ENCODE results near the gene TMEM256. TPM values are rescaled to one million over a fixed set of nuclear protein-coding genes. Genes with fewer than 3 reads are reported as not detected.

TMEM256 gene
- total and polyA plus RNA-seq, 11 donors: 51.9 to 195 (median 69.8) TPM

- H3K4me1 ChIP-seq: no peaks in the 10 kb centered on the region
- intact Hi-C loops (cut with DNase I): no loop called here
- H3K9me3 ChIP-seq: no peaks in the 10 kb centered on the region
- DNase-seq (peak in 1 of 5 donors; percentile 45), ATAC-seq (no peak)
- 94 to 96% (median 95%) methylated on average over 30 to 54 of the region's 54 CpGs for WGBS, 4 donors
- H3K27me3 ChIP-seq: no peaks in the 10 kb centered on the region
- no peak for TF ChIP-seq POLR2A (IDR thresholded peaks at IDR 0.05)
- TF ChIP-seq, protein P1, sequence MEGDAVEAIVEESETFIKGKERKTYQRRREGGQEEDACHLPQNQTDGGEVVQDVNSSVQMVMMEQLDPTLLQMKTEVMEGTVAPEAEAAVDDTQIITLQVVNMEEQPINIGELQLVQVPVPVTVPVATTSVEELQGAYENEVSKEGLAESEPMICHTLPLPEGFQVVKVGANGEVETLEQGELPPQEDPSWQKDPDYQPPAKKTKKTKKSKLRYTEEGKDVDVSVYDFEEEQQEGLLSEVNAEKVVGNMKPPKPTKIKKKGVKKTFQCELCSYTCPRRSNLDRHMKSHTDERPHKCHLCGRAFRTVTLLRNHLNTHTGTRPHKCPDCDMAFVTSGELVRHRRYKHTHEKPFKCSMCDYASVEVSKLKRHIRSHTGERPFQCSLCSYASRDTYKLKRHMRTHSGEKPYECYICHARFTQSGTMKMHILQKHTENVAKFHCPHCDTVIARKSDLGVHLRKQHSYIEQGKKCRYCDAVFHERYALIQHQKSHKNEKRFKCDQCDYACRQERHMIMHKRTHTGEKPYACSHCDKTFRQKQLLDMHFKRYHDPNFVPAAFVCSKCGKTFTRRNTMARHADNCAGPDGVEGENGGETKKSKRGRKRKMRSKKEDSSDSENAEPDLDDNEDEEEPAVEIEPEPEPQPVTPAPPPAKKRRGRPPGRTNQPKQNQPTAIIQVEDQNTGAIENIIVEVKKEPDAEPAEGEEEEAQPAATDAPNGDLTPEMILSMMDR (IDR thresholded peaks at IDR 0.05): no peak
- peaks cover 0 to 19% (median 0%) of the 10 kb centered on the region in 9 donors for H3K36me3 ChIP-seq
- H3K4me3 ChIP-seq: no peak overlapping the region
- no peak overlapping the region for H3K27ac ChIP-seq
Measured at GRCh38 chr17:7417056-7417655, 13.3 kb upstream of the TMEM256 start.

DNA sequence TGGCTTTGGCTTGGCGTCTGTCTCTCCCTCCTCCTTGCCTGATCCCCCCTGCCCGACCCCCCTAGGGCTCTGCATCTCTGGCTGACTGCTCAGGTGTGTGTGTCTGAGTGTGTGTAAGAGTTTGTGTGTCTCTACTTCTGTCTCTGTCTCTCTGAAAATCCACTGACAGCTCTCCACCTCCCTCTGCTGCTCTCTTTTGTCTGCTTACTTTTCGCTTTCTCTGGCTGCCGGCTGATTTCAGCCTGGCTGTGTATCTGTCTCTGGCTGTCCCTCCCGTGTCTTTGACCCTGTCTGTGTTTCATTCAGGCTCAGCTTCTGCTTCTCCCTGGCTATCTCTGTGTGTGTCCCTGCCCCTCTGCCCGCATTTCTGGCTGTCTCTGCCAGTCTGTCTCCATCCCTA is 12.4 kb upstream of the TMEM256 start:
- DNase-seq (peak in 1 of 5 donors; percentile 13), ATAC-seq (no peak)
- H3K4me1 ChIP-seq: no peaks in the 10 kb centered on the region
- no peak overlapping the region for H3K27ac ChIP-seq
- peaks cover 0 to 19% (median 0%) of the 10 kb centered on the region in 9 donors for H3K36me3 ChIP-seq
- TF ChIP-seq, protein P1 (IDR thresholded peaks at IDR 0.05): no peak
- no peak for TF ChIP-seq POLR2A (IDR thresholded peaks at IDR 0.05)
- no peaks in the 10 kb centered on the region for H3K9me3 ChIP-seq
- WGBS, 4 donors: 79 to 84% (median 82%) methylated on average over 6 of the region's 6 CpGs
- H3K4me3 ChIP-seq: no peak overlapping the region
- no peaks in the 10 kb centered on the region for H3K27me3 ChIP-seq
- intact Hi-C loops (cut with DNase I): no loop called here

GRCh38 chr17:7415784-7416183 is 11.9 kb upstream of the TMEM256 start:
- TF ChIP-seq, protein P1 (IDR thresholded peaks at IDR 0.05): no peak
- no peak for TF ChIP-seq POLR2A (IDR thresholded peaks at IDR 0.05)
- no peak overlapping the region for H3K4me3 ChIP-seq
- H3K27ac ChIP-seq: no peak overlapping the region
- H3K36me3 ChIP-seq: peaks cover 0 to 19% (median 0%) of the 10 kb centered on the region in 9 donors
- H3K27me3 ChIP-seq: no peaks in the 10 kb centered on the region
- DNase-seq (no peak), ATAC-seq (no peak)
- intact Hi-C loops (cut with DNase I): no loop called here
- H3K4me1 ChIP-seq: no peaks in the 10 kb centered on the region
- 90 to 93% (median 91%) methylated on average over 18 to 23 of the region's 23 CpGs for WGBS, 4 donors
- H3K9me3 ChIP-seq: no peaks in the 10 kb centered on the region

- H3K36me3 ChIP-seq: peaks cover 0 to 19% (median 0%) of the 10 kb centered on the region in 9 donors
- TF ChIP-seq, protein P1 (IDR thresholded peaks at IDR 0.05): no peak
- TF ChIP-seq POLR2A (IDR thresholded peaks at IDR 0.05): no peak
- DNase-seq (no peak), ATAC-seq (no peak)
- intact Hi-C loops (cut with DNase I): no loop called here
- 83 to 86% (median 86%) methylated on average over 9 to 14 of the region's 14 CpGs for WGBS, 4 donors
- H3K27ac ChIP-seq: no peak overlapping the region
- no peak overlapping the region for H3K4me3 ChIP-seq
- H3K27me3 ChIP-seq: no peaks in the 10 kb centered on the region
- H3K4me1 ChIP-seq: no peaks in the 10 kb centered on the region
- no peaks in the 10 kb centered on the region for H3K9me3 ChIP-seq
Measured at GRCh38 chr17:7414837-7415236, 10.9 kb upstream of the TMEM256 start.

All from heart left ventricle (tissue), 16 donors.